Kidney (tissue), 14 donors: ENCODE data around the gene FAT4. TPM values are rescaled to one million over a fixed set of nuclear protein-coding genes. Genes with fewer than 3 reads are reported as not detected.
A peak's percentile ranks its signal among the peaks of the same experiment; 100 is the strongest.

Experiments
- DNase-seq, 5 donors: peaks; one replicate each; pipeline ENCODE4 v3.0.0-alpha.2; 2013 to 2020
- FAIRE-seq: peaks from 2 replicates; lab custom pipeline; 2012; peaks lifted over from hg19 to GRCh38; lab: Jason Lieb, UNC
- H3K27ac ChIP-seq, 2 donors: one replicate each; pipeline ENCODE4 v1.7.0; 2013; ENCODE audit warnings: low read depth in 2 of 2, low read length in 2 of 2, inconsistent platforms in 1 of 2
- H3K27me3 ChIP-seq: one replicate; pipeline ENCODE4 v1.7.1; 2013; ENCODE audit warnings: low read length, inconsistent platforms; ENCODE audit not compliant: control insufficient read depth, insufficient read depth
- H3K36me3 ChIP-seq, 3 donors: one replicate each; pipeline versions ENCODE4 v1.7.0 to v1.7.1; 2013; ENCODE audit warnings: low read length in 3 of 3, control low read depth in 1 of 3, inconsistent platforms in 1 of 3; ENCODE audit not compliant: insufficient read depth in 3 of 3, control insufficient read depth in 2 of 3
- H3K4me1 ChIP-seq, 3 donors: one replicate each; pipeline versions ENCODE4 v1.7.0 to v1.7.1; 2013; ENCODE audit warnings: low read length in 3 of 3, inconsistent platforms in 1 of 3, low read depth in 1 of 3; ENCODE audit not compliant: control insufficient read depth in 2 of 3, insufficient read depth in 2 of 3
- H3K4me3 ChIP-seq, 3 donors: one replicate each; pipeline versions ENCODE4 v1.7.0 to v1.8.1; 2013; ENCODE audit warnings: low read length in 3 of 3, control low read depth in 1 of 3, inconsistent platforms in 1 of 3
- H3K9ac ChIP-seq, 3 donors: one replicate each; pipeline versions ENCODE4 v1.7.0 to v1.7.1; 2013; ENCODE audit warnings: low read length in 3 of 3, control low read depth in 1 of 3, inconsistent platforms in 1 of 3
- H3K9me3 ChIP-seq, 3 donors: one replicate each; pipeline versions ENCODE4 v1.7.0 to v1.7.1; 2013; ENCODE audit warnings: low read length in 3 of 3, control low read depth in 1 of 3, inconsistent platforms in 1 of 3; ENCODE audit not compliant: control insufficient read depth in 2 of 3, insufficient read depth in 1 of 3
- CTCF ChIP-seq: IDR thresholded peaks from 3 replicates; pipeline ENCODE4 v1.5.1; 2012; ENCODE audit warnings: mild to moderate bottlenecking, moderate library complexity, borderline replicate concordance; ENCODE audit not compliant: insufficient read depth; ENCODE audit errors: extremely low read depth
- intact Hi-C: fragments of 100-400 bp; cut with DNase I; formaldehyde crosslinking; loops from one replicate; pipeline ENCODE4 v1.11.1; 2022
- polyA plus RNA-seq: library from polyadenylated mRNA; stranded (reverse); fragments of 350-450 nt; fragmentation: Illumina TruSeq; extraction: RNeasy Lipid Tissue Mini Kit (QIAGEN cat#74804); gene quantifications from one replicate; pipeline ENCODE4 v1.2.3, GENCODE V29; 2014; ENCODE audit warnings: low read depth, low replicate concordance; ENCODE audit not compliant: insufficient read depth
- total RNA-seq: library from RNA; stranded (reverse); fragmentation: NEBNext Ultra II Directional; extraction: Animal tissue kit (Norgen Biotek cat#: 25700); gene quantifications from one replicate; pipeline ENCODE4 v1.2.1, GENCODE V29; 2021
- donor health status: control.
- donor health status: control.
- donor health status: control.
- donor health status: control.
- donor health status: control.
- donor health status: DM: yes; HTN: yes; CAD: no.
- donor health status: Normal renal cell carcinoma (clear cell type).

The FAT4 gene
- total and polyA plus RNA-seq, 2 donors from 2014 or later = 0.99 to 11.3 TPM

GRCh38 chr4:125316791-125317524, 2.2 kb downstream of the FAT4 start:
- Histone ChIP-seq H3K4me1 (peaks cover 0 to 29% (median 0%) of the 10 kb centered on the region in 3 donors), H3K27me3 (no peaks in the 10 kb centered on the region), H3K36me3 (peaks cover 0 to 3% (median 0%) of the 10 kb centered on the region in 3 donors), H3K9ac (peak overlapping the region in 2 of 3 donors; percentile 52 to 86), H3K27ac (peak overlapping the region in 1 of 2 donors; percentile 16), H3K4me3 (peak overlapping the region; percentile 83 to 93 (median 90)), H3K9me3 (no peaks in the 10 kb centered on the region)
- intact Hi-C loops = loop anchor here (10.0 kb wide), 1 partner anchor 418 kb away; no protein-coding TSS in a partner anchor
- peak; percentile 49 to 77 (median 66) for DNase-seq
- FAIRE-seq = no peak
- TF ChIP-seq CTCF = peak; percentile 16

GRCh38 chr4:125317525-125317877, 2.7 kb downstream of the FAT4 start:
- peak; percentile 44 for TF ChIP-seq CTCF
- intact Hi-C loops = loop anchor here (10.0 kb wide), 1 partner anchor 417 kb away; no protein-coding TSS in a partner anchor
- peak overlapping the region; percentile 83 to 93 (median 90) for H3K4me3 ChIP-seq
- DNase-seq (peak; percentile 76 to 86 (median 81)), FAIRE-seq (no peak)
- peaks cover 0 to 31% (median 0%) of the 10 kb centered on the region in 3 donors for H3K4me1 ChIP-seq
- H3K36me3 ChIP-seq = peaks cover 0 to 3% (median 0%) of the 10 kb centered on the region in 3 donors
- no peak overlapping the region for H3K27ac ChIP-seq
- no peaks in the 10 kb centered on the region for H3K27me3 ChIP-seq
- H3K9me3 ChIP-seq = no peaks in the 10 kb centered on the region
- H3K9ac ChIP-seq = peak overlapping the region in 1 of 3 donors; percentile 86

GRCh38 chr4:125319311-125319710, 4.6 kb downstream of the FAT4 start:
- Histone ChIP-seq H3K27ac (no peak overlapping the region), H3K4me1 (peaks cover 0 to 27% (median 2%) of the 10 kb centered on the region in 3 donors), H3K9me3 (no peaks in the 10 kb centered on the region), H3K27me3 (no peaks in the 10 kb centered on the region), H3K4me3 (peak overlapping the region in 2 of 3 donors; percentile 9 to 30), H3K9ac (no peak overlapping the region), H3K36me3 (peaks cover 0 to 3% (median 0%) of the 10 kb centered on the region in 3 donors)
- no peak for FAIRE-seq
- DNase-seq = no peak
- no peak for TF ChIP-seq CTCF
- intact Hi-C loops = loop anchor here (10.0 kb wide), 1 partner anchor 415 kb away; no protein-coding TSS in a partner anchor
